ENCODE measurements around the gene SWT1.
A peak's percentile ranks its signal among the peaks of the same experiment; 100 is the strongest.

SWT1 gene

GRCh38 chr1:185237661-185238060 lies 80.7 kb downstream of the SWT1 start:
- Mint-ChIP-seq H3K27ac (no peak overlapping the region), H3K9me3 (peaks cover 16% of the 10 kb centered on the region), H3K4me1 (no peaks in the 10 kb centered on the region), H3K27me3 (ENCODE audit: low read depth) (no peaks in the 10 kb centered on the region), H3K36me3 (ENCODE audit: low read depth) (peaks cover 31% of the 10 kb centered on the region), H3K4me3 (no peak overlapping the region)
- TF ChIP-seq CTCF (IDR thresholded peaks at IDR 0.05; ENCODE audit: unreplicated experiment in 3 of 3), result no peak

- Mint-ChIP-seq H3K4me1 (no peaks in the 10 kb centered on the region), H3K27me3 (ENCODE audit: low read depth) (no peaks in the 10 kb centered on the region), H3K36me3 (ENCODE audit: low read depth) (peaks cover 27% of the 10 kb centered on the region), H3K4me3 (no peak overlapping the region), H3K9me3 (peaks cover 16% of the 10 kb centered on the region), H3K27ac (no peak overlapping the region)
- peak in 2 of 3 experiments; percentile 17 to 34 for TF ChIP-seq CTCF (IDR thresholded peaks at IDR 0.05; ENCODE audit: unreplicated experiment in 3 of 3)
Measured at GRCh38 chr1:185238447-185238846, 81.5 kb downstream of the SWT1 start.

- Mint-ChIP-seq H3K27me3 (ENCODE audit: low read depth) (no peaks in the 10 kb centered on the region), H3K4me1 (no peaks in the 10 kb centered on the region), H3K27ac (no peak overlapping the region), H3K9me3 (peaks cover 11% of the 10 kb centered on the region), H3K4me3 (no peak overlapping the region), H3K36me3 (ENCODE audit: low read depth) (peaks cover 16% of the 10 kb centered on the region)
- TF ChIP-seq CTCF (IDR thresholded peaks at IDR 0.05; ENCODE audit: unreplicated experiment in 3 of 3), result no peak
Measured at GRCh38 chr1:185239861-185240260, 82.9 kb downstream of the SWT1 start.

GRCh38 chr1:185241127-185241526 lies 84.2 kb downstream of the SWT1 start:
- Mint-ChIP-seq H3K9me3 (peaks cover 3% of the 10 kb centered on the region), H3K27me3 (ENCODE audit: low read depth) (no peaks in the 10 kb centered on the region), H3K27ac (no peak overlapping the region), H3K4me1 (no peaks in the 10 kb centered on the region), H3K4me3 (no peak overlapping the region), H3K36me3 (ENCODE audit: low read depth) (peaks cover 3% of the 10 kb centered on the region)
- no peak for TF ChIP-seq CTCF (IDR thresholded peaks at IDR 0.05; ENCODE audit: unreplicated experiment in 3 of 3)

GRCh38 chr1:185244015-185244747 lies 87.2 kb downstream of the SWT1 start:
- H3K4me1 Mint-ChIP-seq, result no peaks in the 10 kb centered on the region
- no peak overlapping the region for H3K4me3 Mint-ChIP-seq
- no peaks in the 10 kb centered on the region for H3K36me3 Mint-ChIP-seq (ENCODE audit: low read depth)
- H3K27me3 Mint-ChIP-seq (ENCODE audit: low read depth), result no peaks in the 10 kb centered on the region
- no peak overlapping the region for H3K27ac Mint-ChIP-seq
- H3K9me3 Mint-ChIP-seq, result no peaks in the 10 kb centered on the region
- no peak for TF ChIP-seq CTCF (IDR thresholded peaks at IDR 0.05; ENCODE audit: unreplicated experiment in 3 of 3)

GRCh38 chr1:185245466-185245865 lies 88.5 kb downstream of the SWT1 start:
- TF ChIP-seq CTCF (IDR thresholded peaks at IDR 0.05; ENCODE audit: unreplicated experiment in 3 of 3), result no peak
- H3K9me3 Mint-ChIP-seq, result no peaks in the 10 kb centered on the region
- no peak overlapping the region for H3K27ac Mint-ChIP-seq
- H3K4me1 Mint-ChIP-seq, result no peaks in the 10 kb centered on the region
- no peaks in the 10 kb centered on the region for H3K36me3 Mint-ChIP-seq (ENCODE audit: low read depth)
- no peak overlapping the region for H3K4me3 Mint-ChIP-seq
- H3K27me3 Mint-ChIP-seq (ENCODE audit: low read depth), result no peaks in the 10 kb centered on the region

Data from nephron (organoid).